Stomach (tissue), 9 donors: ENCODE results near the gene ANKIB1. TPM values are rescaled to one million over a fixed set of nuclear protein-coding genes. Genes with fewer than 3 reads are reported as not detected.

Experiments
- DNase-seq, 2 donors: peaks; one replicate each; pipeline versions ENCODE4 v3.0.0 to v3.0.0-alpha.2; 2013 to 2019
- H3K27ac ChIP-seq, 5 donors: fragments of 200-600 bp in 4 of 5; sonication (generic) in 4 of 5; one replicate each; pipeline ENCODE4 v1.5.1; 2013 to 2019; ENCODE audit warnings: mild to moderate bottlenecking in 1 of 5, moderate library complexity in 1 of 5
- H3K27me3 ChIP-seq, 3 donors: fragments of 200-600 bp; sonication (generic); one replicate each; pipeline ENCODE4 v1.5.1; 2017 to 2019; ENCODE audit warnings: mixed run types in 1 of 3
- H3K36me3 ChIP-seq, 4 donors: fragments of 200-600 bp; sonication (generic); 1 replicate in 3 of 4; 2 replicates in 1 of 4; pipeline ENCODE4 v1.5.1; 2016 to 2019
- H3K4me1 ChIP-seq, 4 donors: fragments of 200-600 bp; sonication (generic); one replicate each; pipeline ENCODE4 v1.5.1; 2016 to 2019
- H3K4me3 ChIP-seq, 4 donors: fragments of 200-600 bp; sonication (generic) in 3 of 4; one replicate each; pipeline ENCODE4 v1.5.1; 2016 to 2019; ENCODE audit warnings: mild to moderate bottlenecking in 1 of 4
- H3K9me3 ChIP-seq, 4 donors: fragments of 200-600 bp; sonication (generic); one replicate each; pipeline ENCODE4 v1.5.1; 2016 to 2019
- CTCF ChIP-seq, 7 experiments: fragments of 450-650 bp in 4 of 7; fragments of 200-600 bp in 3 of 7; sonication (generic) in 3 of 7; IDR thresholded peaks; one replicate each; pipeline ENCODE4 v1.5.1; 2016 to 2019; ENCODE audit warnings: antibody characterized with exemption in 7 of 7, control low read depth in 2 of 7, mild to moderate bottlenecking in 1 of 7
- EP300 ChIP-seq: sonication (generic); formaldehyde crosslinking; IDR thresholded peaks from one replicate; pipeline ENCODE4 v1.6.1; 2017; ENCODE audit warnings: antibody characterized with exemption
- POLR2A ChIP-seq, 4 donors: fragments of 450-650 bp; IDR thresholded peaks; one replicate each; pipeline ENCODE4 v1.6.1; 2016; ENCODE audit warnings: antibody characterized with exemption in 4 of 4, control low read depth in 2 of 4, mild to moderate bottlenecking in 1 of 4, moderate library complexity in 1 of 4
- POLR2AphosphoS5 ChIP-seq, 3 donors: sonication (generic); formaldehyde crosslinking; IDR thresholded peaks; one replicate each; pipeline ENCODE4 v1.6.1; 2016; ENCODE audit warnings: antibody characterized with exemption in 3 of 3
- WGBS, 5 donors: extraction: QIAGEN DNeasy Blood & Tissue Kit in 3 of 5; methylation state at CpG; one replicate each; pipeline versions ENCODE4 v1.1.5 to v1.1.7; 2013 to 2018; 5-methylcytosine and 5-hydroxymethylcytosine counted together
- intact Hi-C: fragments of 100-400 bp; cut with DNase I; formaldehyde crosslinking; loops from one replicate; pipeline ENCODE4 v1.15.1; 2023; ENCODE audit warnings: low total_unique reads
- polyA plus RNA-seq, 3 donors: library from polyadenylated mRNA; stranded (reverse); fragments of 200-250 nt; gene quantifications; one replicate each; pipeline ENCODE4 v1.2.3, GENCODE V29; 2013
- total RNA-seq, 5 donors: library from RNA; depleted of rRNA; stranded (reverse); fragments of >200 nt; gene quantifications; one replicate each; pipeline versions ENCODE4 v1.1.0 to v1.2.3, GENCODE V29; 2014 to 2016
- donor health status: healthy with polysubstance abuse.
- donor health status: Bipolar disorder and iron deficiency.
- donor health status: healthy.

The ANKIB1 gene
- total and polyA plus RNA-seq, 8 donors, result 8.3 to 212 (median 36.2) TPM

- H3K4me1 ChIP-seq, result no peaks in the 10 kb centered on the region
- peaks cover 5 to 43% (median 36%) of the 10 kb centered on the region in 4 donors for H3K36me3 ChIP-seq
- no peak overlapping the region for H3K27ac ChIP-seq
- no peaks in the 10 kb centered on the region for H3K27me3 ChIP-seq
- no peak overlapping the region for H3K4me3 ChIP-seq
- intact Hi-C loops, result no loop called here
- no peak for DNase-seq
- no peaks in the 10 kb centered on the region for H3K9me3 ChIP-seq
- no peak for TF ChIP-seq POLR2AphosphoS5 (IDR thresholded peaks at IDR 0.05)
- TF ChIP-seq EP300, result no peak
- TF ChIP-seq CTCF (IDR thresholded peaks at IDR 0.05), result no peak
Observed at GRCh38 chr7:92375013-92375412, 129.2 kb downstream of the ANKIB1 start.

GRCh38 chr7:92391071-92391470, 145.3 kb downstream of the ANKIB1 start:
- Histone ChIP-seq H3K27ac (no peak overlapping the region), H3K9me3 (no peaks in the 10 kb centered on the region), H3K36me3 (peaks cover 0 to 49% (median 45%) of the 10 kb centered on the region in 4 donors), H3K4me3 (no peak overlapping the region), H3K4me1 (no peaks in the 10 kb centered on the region), H3K27me3 (no peaks in the 10 kb centered on the region)
- DNase-seq, result no peak
- no peak for TF ChIP-seq POLR2A (IDR thresholded peaks at IDR 0.05)
- no peak for TF ChIP-seq EP300
- TF ChIP-seq CTCF (IDR thresholded peaks at IDR 0.05), result no peak
- no peak for TF ChIP-seq POLR2AphosphoS5 (IDR thresholded peaks at IDR 0.05)
- 91 to 98% (median 94%) methylated on average over 5 of the region's 5 CpGs for WGBS, 5 donors
- intact Hi-C loops, result no loop called here

- TF ChIP-seq EP300 (no peak), POLR2AphosphoS5 (IDR thresholded peaks at IDR 0.05) (no peak), CTCF (IDR thresholded peaks at IDR 0.05) (no peak), POLR2A (IDR thresholded peaks at IDR 0.05) (no peak)
- H3K4me3 ChIP-seq, result no peak overlapping the region
- H3K27ac ChIP-seq, result no peak overlapping the region
- DNase-seq, result no peak
- H3K36me3 ChIP-seq, result peaks cover 25 to 58% (median 55%) of the 10 kb centered on the region in 4 donors
- H3K27me3 ChIP-seq, result no peaks in the 10 kb centered on the region
- 91 to 96% (median 94%) methylated on average over 6 of the region's 6 CpGs for WGBS, 5 donors
- H3K9me3 ChIP-seq, result no peaks in the 10 kb centered on the region
- intact Hi-C loops, result no loop called here
- no peaks in the 10 kb centered on the region for H3K4me1 ChIP-seq
Observed at GRCh38 chr7:92397542-92397941, 151.8 kb downstream of the ANKIB1 start.

- intact Hi-C loops, result no loop called here
- no peak for DNase-seq
- TF ChIP-seq POLR2A (IDR thresholded peaks at IDR 0.05) (no peak), POLR2AphosphoS5 (IDR thresholded peaks at IDR 0.05) (no peak), CTCF (IDR thresholded peaks at IDR 0.05) (no peak), EP300 (no peak)
- Histone ChIP-seq H3K4me3 (no peak overlapping the region), H3K36me3 (peaks cover 25 to 58% (median 55%) of the 10 kb centered on the region in 4 donors), H3K4me1 (no peaks in the 10 kb centered on the region), H3K9me3 (no peaks in the 10 kb centered on the region), H3K27ac (no peak overlapping the region), H3K27me3 (no peaks in the 10 kb centered on the region)
- 89 to 95% (median 90%) methylated on average over 2 of the region's 2 CpGs for WGBS, 5 donors
Observed at GRCh38 chr7:92400013-92400412, 154.2 kb downstream of the ANKIB1 start.
